Mesenchymal stem cell (in vitro differentiated cells and primary cell): ENCODE data around the gene CCDC178.

ENCODE experiments used
- DNase-seq: peaks from one replicate; pipeline ENCODE4 v3.0.0-alpha.2; 2013
- H2AFZ ChIP-seq: one replicate; pipeline ENCODE4 v1.6.1; 2013; ENCODE audit warnings: low read depth, mild to moderate bottlenecking, control low read depth, inconsistent platforms, low read length, moderate library complexity
- H2AK5ac ChIP-seq: 2 replicates; pipeline ENCODE4 v1.6.1; 2013; ENCODE audit warnings: low read length, moderate library complexity, mild to moderate bottlenecking, inconsistent platforms; ENCODE audit not compliant: severe bottlenecking
- H2BK120ac ChIP-seq: one replicate; pipeline ENCODE4 v1.6.1; 2013; ENCODE audit warnings: low read depth, mild to moderate bottlenecking, inconsistent platforms, low read length, moderate library complexity
- H2BK12ac ChIP-seq, 2 experiments: one replicate each; pipeline ENCODE4 v1.6.1; 2013; ENCODE audit warnings: inconsistent platforms in 2 of 2, low read length in 2 of 2, mild to moderate bottlenecking in 2 of 2, moderate library complexity in 2 of 2, control low read depth in 1 of 2
- H2BK15ac ChIP-seq: one replicate; pipeline ENCODE4 v1.6.1; 2013; ENCODE audit warnings: mild to moderate bottlenecking, low read depth, inconsistent platforms; ENCODE audit not compliant: poor library complexity, severe bottlenecking
- H2BK5ac ChIP-seq: 2 replicates; pipeline ENCODE4 v1.6.1; 2013; ENCODE audit warnings: low read depth, mild to moderate bottlenecking, low read length, control low read depth, inconsistent platforms; ENCODE audit not compliant: poor library complexity, severe bottlenecking
- H3K14ac ChIP-seq, 2 experiments: one replicate each; pipeline ENCODE4 v1.6.1; 2013; ENCODE audit warnings: inconsistent platforms in 2 of 2, low read length in 2 of 2, control low read depth in 1 of 2, mild to moderate bottlenecking in 1 of 2, moderate library complexity in 1 of 2
- H3K18ac ChIP-seq, 2 experiments: one replicate each; pipeline ENCODE4 v1.6.1; 2013; ENCODE audit warnings: inconsistent platforms in 2 of 2, low read length in 2 of 2, control low read depth in 1 of 2, low read depth in 1 of 2, mild to moderate bottlenecking in 1 of 2
- H3K23ac ChIP-seq, 2 experiments: one replicate each; pipeline ENCODE4 v1.6.1; 2013; ENCODE audit warnings: inconsistent platforms in 2 of 2, low read length in 2 of 2, mild to moderate bottlenecking in 2 of 2, moderate library complexity in 2 of 2, control low read depth in 1 of 2
- H3K27ac ChIP-seq: 2 replicates; pipeline ENCODE4 v1.5.1; 2013; ENCODE audit warnings: mild to moderate bottlenecking, moderate library complexity, low read length, control low read depth, inconsistent platforms; ENCODE audit not compliant: poor library complexity, severe bottlenecking
- H3K27me3 ChIP-seq, 2 experiments: 2 replicates each; pipeline versions ENCODE4 v1.6.1 to v1.7.0; 2013; ENCODE audit warnings: low read length in 2 of 2, mild to moderate bottlenecking in 2 of 2, moderate library complexity in 2 of 2, control low read depth in 1 of 2, inconsistent platforms in 1 of 2; ENCODE audit not compliant: control insufficient read depth in 1 of 2, insufficient read depth in 1 of 2
- H3K36me3 ChIP-seq, 2 experiments: 2 replicates each; pipeline versions ENCODE4 v1.6.1 to v1.7.0; 2013; ENCODE audit warnings: low read length in 2 of 2, control low read depth in 1 of 2, inconsistent platforms in 1 of 2, low read depth in 1 of 2, mild to moderate bottlenecking in 1 of 2; ENCODE audit not compliant: insufficient read depth in 2 of 2, control insufficient read depth in 1 of 2
- H3K4ac ChIP-seq, 2 experiments: one replicate each; pipeline ENCODE4 v1.6.1; 2013; ENCODE audit warnings: inconsistent platforms in 2 of 2, low read length in 2 of 2, mild to moderate bottlenecking in 2 of 2, moderate library complexity in 2 of 2, control low read depth in 1 of 2, low read depth in 1 of 2
- H3K4me1 ChIP-seq: 2 replicates; pipeline ENCODE4 v1.6.1; 2013; ENCODE audit warnings: low read depth, low read length, control low read depth; ENCODE audit not compliant: control insufficient read depth, insufficient read depth
- H3K4me2 ChIP-seq: 2 replicates; pipeline ENCODE4 v1.6.1; 2013; ENCODE audit warnings: low read length, mild to moderate bottlenecking, inconsistent platforms; ENCODE audit not compliant: poor library complexity, severe bottlenecking
- H3K4me3 ChIP-seq, 2 experiments: 2 replicates each; pipeline versions ENCODE4 v1.5.1 to v1.7.0; 2013; ENCODE audit warnings: low read length in 2 of 2, mild to moderate bottlenecking in 2 of 2, control low read depth in 1 of 2, low read depth in 1 of 2; ENCODE audit not compliant: insufficient read depth in 1 of 2
- H3K79me1 ChIP-seq: replicated peaks from 2 replicates; pipeline ENCODE4 v1.6.1; 2013; ENCODE audit warnings: mild to moderate bottlenecking, control low read depth, low read length, inconsistent platforms; ENCODE audit not compliant: poor library complexity, severe bottlenecking
- H3K9ac ChIP-seq: 2 replicates; pipeline ENCODE4 v1.7.0; 2013; ENCODE audit warnings: mild to moderate bottlenecking, low read length, moderate library complexity
- H3K9me3 ChIP-seq: 2 replicates; pipeline ENCODE4 v1.7.0; 2013; ENCODE audit warnings: mild to moderate bottlenecking, low read length; ENCODE audit not compliant: control insufficient read depth
- H4K8ac ChIP-seq: one replicate; pipeline ENCODE4 v1.6.1; 2013; ENCODE audit warnings: inconsistent platforms, mild to moderate bottlenecking, low read length, moderate library complexity
- H4K91ac ChIP-seq: one replicate; pipeline ENCODE4 v1.6.1; 2013; ENCODE audit warnings: mild to moderate bottlenecking, low read length, inconsistent platforms
- WGBS: methylation state at CpG from one replicate; pipeline ENCODE4 v1.1.7; 2013; ENCODE audit warnings: mixed read lengths; 5-methylcytosine and 5-hydroxymethylcytosine counted together

Gene CCDC178

DNA sequence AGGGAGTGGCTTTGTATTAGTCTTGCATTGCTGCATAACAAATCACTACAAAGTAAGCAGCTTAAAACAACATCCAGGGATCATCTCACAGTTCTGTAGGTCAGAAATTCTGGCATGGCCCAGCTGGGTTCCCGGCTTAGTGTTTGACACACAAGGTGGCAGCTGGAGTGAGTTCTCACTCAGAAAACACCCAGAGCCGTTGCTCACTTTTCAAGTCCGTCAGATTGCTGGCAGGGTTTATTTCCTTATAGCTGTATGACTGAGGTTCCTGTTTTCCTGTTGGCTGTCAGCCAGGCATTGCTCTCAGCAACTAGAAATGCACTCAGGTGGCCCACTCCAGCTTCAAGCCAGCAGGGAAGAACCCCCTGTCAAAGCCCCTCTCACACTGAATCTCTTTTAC lies 324.1 kb downstream of the CCDC178 start:
- H3K9ac ChIP-seq: no peak overlapping the region
- no peak overlapping the region for H3K14ac ChIP-seq
- H2BK15ac ChIP-seq: no peak overlapping the region
- peak overlapping the region; percentile 60 for H3K27ac ChIP-seq
- H3K27me3 ChIP-seq: no peaks in the 10 kb centered on the region
- H3K4me3 ChIP-seq: no peak overlapping the region
- H3K18ac ChIP-seq: no peak overlapping the region
- no peaks in the 10 kb centered on the region for H3K36me3 ChIP-seq
- H2AK5ac ChIP-seq: no peak overlapping the region
- no peak overlapping the region for H2AFZ ChIP-seq
- no peak overlapping the region for H3K23ac ChIP-seq
- peaks cover 4% of the 10 kb centered on the region for H3K9me3 ChIP-seq
- peak overlapping the region in 1 of 2 experiments; percentile 54 for H2BK12ac ChIP-seq
- no peak overlapping the region for H4K8ac ChIP-seq
- H3K4me1 ChIP-seq: no peaks in the 10 kb centered on the region
- H3K4me2 ChIP-seq: no peak overlapping the region
- no peak overlapping the region for H4K91ac ChIP-seq
- H3K4ac ChIP-seq: no peak overlapping the region
- DNase-seq: no peak
- no peak overlapping the region for H2BK120ac ChIP-seq
- no peaks in the 10 kb centered on the region for H3K79me1 ChIP-seq
- H2BK5ac ChIP-seq: no peak overlapping the region
- WGBS: 99% methylated on average over 3 of the region's 3 CpGs

GRCh38 chr18:33115917-33116316 lies 324.6 kb downstream of the CCDC178 start:
- Histone ChIP-seq H3K14ac (no peak overlapping the region), H2BK120ac (no peak overlapping the region), H3K4me2 (no peak overlapping the region), H3K27me3 (no peaks in the 10 kb centered on the region), H2BK15ac (no peak overlapping the region), H4K91ac (no peak overlapping the region), H4K8ac (no peak overlapping the region), H3K9me3 (peaks cover 4% of the 10 kb centered on the region), H3K27ac (peak overlapping the region; percentile 60), H3K79me1 (no peaks in the 10 kb centered on the region), H3K4ac (no peak overlapping the region), H2AFZ (no peak overlapping the region), H2AK5ac (no peak overlapping the region), H3K36me3 (no peaks in the 10 kb centered on the region), H3K23ac (no peak overlapping the region), H3K4me1 (no peaks in the 10 kb centered on the region), H3K18ac (no peak overlapping the region), H2BK12ac (no peak overlapping the region), H3K4me3 (no peak overlapping the region), H3K9ac (no peak overlapping the region), H2BK5ac (no peak overlapping the region)
- 100% methylated on average over 1 of the region's 1 CpG for WGBS
- no peak for DNase-seq

- H4K8ac ChIP-seq: no peak overlapping the region
- DNase-seq: no peak
- H3K14ac ChIP-seq: no peak overlapping the region
- H3K4me1 ChIP-seq: no peaks in the 10 kb centered on the region
- WGBS: 95% methylated on average over 6 of the region's 7 CpGs
- H2BK15ac ChIP-seq: no peak overlapping the region
- H2AFZ ChIP-seq: no peak overlapping the region
- H3K27ac ChIP-seq: no peak overlapping the region
- no peaks in the 10 kb centered on the region for H3K27me3 ChIP-seq
- no peak overlapping the region for H3K9ac ChIP-seq
- H2AK5ac ChIP-seq: no peak overlapping the region
- H3K79me1 ChIP-seq: no peaks in the 10 kb centered on the region
- peaks cover 4% of the 10 kb centered on the region for H3K9me3 ChIP-seq
- H3K36me3 ChIP-seq: no peaks in the 10 kb centered on the region
- no peak overlapping the region for H2BK120ac ChIP-seq
- H3K4me3 ChIP-seq: no peak overlapping the region
- H3K18ac ChIP-seq: no peak overlapping the region
- H3K4me2 ChIP-seq: no peak overlapping the region
- H3K23ac ChIP-seq: no peak overlapping the region
- H3K4ac ChIP-seq: no peak overlapping the region
- peak overlapping the region in 1 of 2 experiments; percentile 31 for H2BK12ac ChIP-seq
- H4K91ac ChIP-seq: no peak overlapping the region
- no peak overlapping the region for H2BK5ac ChIP-seq
Measured at GRCh38 chr18:33115476-33115875, 325.0 kb downstream of the CCDC178 start.

DNA sequence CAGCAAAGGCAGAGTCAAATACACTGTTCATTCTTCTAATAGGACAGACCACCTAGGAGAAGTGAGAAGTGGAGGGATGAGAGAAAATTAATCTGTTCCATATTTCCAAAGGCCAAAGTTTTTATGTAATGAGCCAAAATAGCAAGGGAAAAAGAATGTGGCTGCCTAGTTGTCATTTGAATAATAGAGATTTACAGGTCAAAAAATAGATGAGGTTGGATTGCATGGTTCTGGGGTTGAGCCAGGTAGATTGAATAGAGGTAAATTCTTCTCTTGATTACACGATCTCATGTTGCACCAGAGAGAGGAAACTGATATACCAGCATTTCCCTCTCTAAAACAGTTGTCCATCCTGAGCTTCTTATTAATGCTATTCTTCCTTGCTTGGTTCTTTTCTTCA lies 325.8 kb downstream of the CCDC178 start:
- no peak overlapping the region for H2AK5ac ChIP-seq
- no peak overlapping the region for H3K23ac ChIP-seq
- no peaks in the 10 kb centered on the region for H3K36me3 ChIP-seq
- no peak overlapping the region for H2AFZ ChIP-seq
- H3K14ac ChIP-seq: no peak overlapping the region
- H3K9me3 ChIP-seq: peaks cover 4% of the 10 kb centered on the region
- DNase-seq: no peak
- no peak overlapping the region for H2BK5ac ChIP-seq
- H3K4me1 ChIP-seq: no peaks in the 10 kb centered on the region
- no CpG with 5 or more reads among the region's 1 CpG for WGBS
- H2BK15ac ChIP-seq: no peak overlapping the region
- no peak overlapping the region for H3K4me3 ChIP-seq
- H3K18ac ChIP-seq: no peak overlapping the region
- H4K8ac ChIP-seq: no peak overlapping the region
- H3K9ac ChIP-seq: no peak overlapping the region
- no peak overlapping the region for H3K27ac ChIP-seq
- no peak overlapping the region for H3K4me2 ChIP-seq
- no peak overlapping the region for H2BK12ac ChIP-seq
- H3K4ac ChIP-seq: no peak overlapping the region
- no peaks in the 10 kb centered on the region for H3K27me3 ChIP-seq
- H3K79me1 ChIP-seq: no peaks in the 10 kb centered on the region
- H2BK120ac ChIP-seq: no peak overlapping the region
- H4K91ac ChIP-seq: no peak overlapping the region
